DOHH2 (cell line): ENCODE measurements around the gene CD3D.
A peak's percentile ranks its signal among the peaks of the same experiment; 100 is the strongest.

Source experiments
- H3F3A ChIP-seq: fragments of 200-600 bp; sonication (generic), shearing (Covaris generic); 2 replicates; pipeline ENCODE4 v1.6.0; 2016; ENCODE audit warnings: antibody characterized with exemption, mild to moderate bottlenecking; ENCODE audit not compliant: control insufficient read depth, insufficient read depth
- H3K27ac ChIP-seq: fragments of 200-600 bp; sonication (generic); 2 replicates; pipeline ENCODE4 v1.5.1; 2014; ENCODE audit warnings: low read depth, mild to moderate bottlenecking, low read length, moderate library complexity
- H3K27me3 ChIP-seq: fragments of 200-600 bp; sonication (generic); 2 replicates; pipeline ENCODE4 v1.6.1; 2014; ENCODE audit warnings: mild to moderate bottlenecking, low read length, mixed read lengths; ENCODE audit not compliant: control insufficient read depth
- H3K36me3 ChIP-seq: fragments of 200-600 bp; sonication (generic); 2 replicates; pipeline ENCODE4 v1.6.1; 2014; ENCODE audit warnings: mild to moderate bottlenecking, low read length, moderate library complexity, mixed read lengths; ENCODE audit not compliant: control insufficient read depth
- H3K4me1 ChIP-seq: fragments of 200-600 bp; sonication (generic); 2 replicates; pipeline ENCODE4 v1.6.1; 2014; ENCODE audit warnings: mild to moderate bottlenecking, low read length, mixed read lengths; ENCODE audit not compliant: control insufficient read depth
- H3K4me2 ChIP-seq: fragments of 200-600 bp; sonication (generic); 2 replicates; pipeline ENCODE4 v1.6.0; 2014; ENCODE audit warnings: mild to moderate bottlenecking, low read length, moderate library complexity
- H3K4me3 ChIP-seq: fragments of 200-600 bp; sonication (generic); 2 replicates; pipeline ENCODE4 v1.5.1; 2014; ENCODE audit warnings: mild to moderate bottlenecking, low read length, mixed read lengths
- H3K79me2 ChIP-seq: fragments of 200-600 bp; sonication (generic); 2 replicates; pipeline ENCODE4 v1.6.1; 2014; ENCODE audit warnings: mild to moderate bottlenecking, low read length, mixed read lengths; ENCODE audit not compliant: control insufficient read depth
- H3K9me2 ChIP-seq: fragments of 200-600 bp; sonication (generic); replicated peaks from 2 replicates; pipeline ENCODE4 v1.6.1; 2014; ENCODE audit warnings: mild to moderate bottlenecking, low read length, mixed read lengths; ENCODE audit not compliant: control insufficient read depth
- H3K9me3 ChIP-seq: fragments of 200-600 bp; sonication (generic); 2 replicates; pipeline ENCODE4 v1.6.1; 2014; ENCODE audit warnings: antibody characterized with exemption, low read length, mixed read lengths; ENCODE audit not compliant: control insufficient read depth, insufficient read depth
- H4K20me1 ChIP-seq: fragments of 200-600 bp; sonication (generic); 2 replicates; pipeline ENCODE4 v1.6.0; 2014; ENCODE audit warnings: low read depth, mild to moderate bottlenecking, antibody characterized with exemption, low read length, moderate library complexity; ENCODE audit not compliant: control insufficient read depth, insufficient read depth
- EZH2phosphoT487 ChIP-seq: fragments of 200-600 bp; sonication (generic); IDR thresholded peaks from 2 replicates; pipeline ENCODE4 v1.6.1; 2017; ENCODE audit warnings: borderline replicate concordance, mild to moderate bottlenecking, antibody characterized with exemption, low read length, moderate library complexity, mixed read lengths
- TF ChIP-seq, protein P1 (sequence below): fragments of 200-600 bp; sonication (generic); IDR thresholded peaks from one replicate; pipeline ENCODE4 v1.5.1; 2014; ENCODE audit warnings: antibody characterized with exemption, mild to moderate bottlenecking, low read depth, low read length; ENCODE audit not compliant: poor library complexity, severe bottlenecking

Gene CD3D

DNA sequence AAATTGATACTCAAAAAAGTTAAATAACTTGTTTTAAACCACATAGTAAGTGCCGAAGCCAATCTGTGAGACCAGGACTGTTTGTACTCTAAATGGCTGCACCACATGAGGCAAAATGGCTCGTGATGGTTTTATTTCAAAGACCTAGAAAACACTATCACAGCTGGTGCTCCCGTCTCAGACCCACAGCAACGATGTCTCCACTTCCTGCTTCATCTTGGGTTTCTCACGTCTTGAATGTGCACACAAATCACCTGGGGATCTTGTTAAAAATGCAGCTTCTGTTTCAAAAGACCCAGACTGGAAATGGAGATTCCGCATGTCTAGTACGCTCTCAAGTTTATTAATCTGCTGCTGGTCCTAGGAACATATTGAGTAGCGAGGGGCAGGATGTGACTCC is 36.8 kb downstream of the CD3D start:
- peak overlapping the region; percentile 24 for H3K4me2 ChIP-seq
- H4K20me1 ChIP-seq, result no peaks in the 10 kb centered on the region
- no peaks in the 10 kb centered on the region for H3K79me2 ChIP-seq
- peaks cover 27% of the 10 kb centered on the region for H3K4me1 ChIP-seq
- H3K27ac ChIP-seq, result no peak overlapping the region
- no peak for TF ChIP-seq EZH2phosphoT487
- TF ChIP-seq, protein P1, sequence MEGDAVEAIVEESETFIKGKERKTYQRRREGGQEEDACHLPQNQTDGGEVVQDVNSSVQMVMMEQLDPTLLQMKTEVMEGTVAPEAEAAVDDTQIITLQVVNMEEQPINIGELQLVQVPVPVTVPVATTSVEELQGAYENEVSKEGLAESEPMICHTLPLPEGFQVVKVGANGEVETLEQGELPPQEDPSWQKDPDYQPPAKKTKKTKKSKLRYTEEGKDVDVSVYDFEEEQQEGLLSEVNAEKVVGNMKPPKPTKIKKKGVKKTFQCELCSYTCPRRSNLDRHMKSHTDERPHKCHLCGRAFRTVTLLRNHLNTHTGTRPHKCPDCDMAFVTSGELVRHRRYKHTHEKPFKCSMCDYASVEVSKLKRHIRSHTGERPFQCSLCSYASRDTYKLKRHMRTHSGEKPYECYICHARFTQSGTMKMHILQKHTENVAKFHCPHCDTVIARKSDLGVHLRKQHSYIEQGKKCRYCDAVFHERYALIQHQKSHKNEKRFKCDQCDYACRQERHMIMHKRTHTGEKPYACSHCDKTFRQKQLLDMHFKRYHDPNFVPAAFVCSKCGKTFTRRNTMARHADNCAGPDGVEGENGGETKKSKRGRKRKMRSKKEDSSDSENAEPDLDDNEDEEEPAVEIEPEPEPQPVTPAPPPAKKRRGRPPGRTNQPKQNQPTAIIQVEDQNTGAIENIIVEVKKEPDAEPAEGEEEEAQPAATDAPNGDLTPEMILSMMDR, result no peak
- H3K27me3 ChIP-seq, result no peaks in the 10 kb centered on the region
- no peaks in the 10 kb centered on the region for H3K36me3 ChIP-seq
- H3F3A ChIP-seq, result peaks cover 3% of the 10 kb centered on the region; the same call in 1 of the 2 replicates
- H3K4me3 ChIP-seq, result no peak overlapping the region
- no peaks in the 10 kb centered on the region for H3K9me2 ChIP-seq
- H3K9me3 ChIP-seq, result no peaks in the 10 kb centered on the region

DNA sequence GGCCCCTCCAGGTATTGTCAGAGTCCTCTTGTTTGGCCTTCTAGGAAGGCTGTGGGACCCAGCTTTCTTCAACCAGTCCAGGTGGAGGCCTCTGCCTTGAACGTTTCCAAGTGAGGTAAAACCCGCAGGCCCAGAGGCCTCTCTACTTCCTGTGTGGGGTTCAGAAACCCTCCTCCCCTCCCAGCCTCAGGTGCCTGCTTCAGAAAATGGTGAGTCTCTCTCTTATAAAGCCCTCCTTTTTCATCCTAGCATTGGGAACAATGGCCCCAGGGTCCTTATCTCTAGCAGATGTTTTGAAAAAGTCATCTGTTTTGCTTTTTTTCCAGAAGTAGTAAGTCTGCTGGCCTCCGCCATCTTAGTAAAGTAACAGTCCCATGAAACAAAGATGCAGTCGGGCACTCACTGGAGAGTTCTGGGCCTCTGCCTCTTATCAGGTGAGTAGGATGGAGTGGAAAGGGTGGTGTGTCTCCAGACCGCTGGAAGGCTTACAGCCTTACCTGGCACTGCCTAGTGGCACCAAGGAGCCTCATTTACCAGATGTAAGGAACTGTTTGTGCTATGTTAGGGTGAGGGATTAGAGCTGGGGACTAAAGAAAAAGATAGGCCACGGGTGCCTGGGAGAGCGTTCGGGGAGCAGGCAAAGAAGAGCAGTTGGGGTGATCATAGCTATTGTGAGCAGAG is 37.8 kb downstream of the CD3D start, which contains the start of gene CD3E:
Gene CD3E, plus strand, starts transcription at position 163 of the 681 bp plus-strand sequence. Its CDS starts 223 bp downstream, at position 386.
- H3K4me1 ChIP-seq, result peaks cover 26% of the 10 kb centered on the region
- no peaks in the 10 kb centered on the region for H3K36me3 ChIP-seq
- no peaks in the 10 kb centered on the region for H3K27me3 ChIP-seq
- peak within 1 kb of the TSS; percentile 2; the same call in 1 of the 2 replicates for H3K4me3 ChIP-seq
- TF ChIP-seq, protein P1, result no peak
- no peak for TF ChIP-seq EZH2phosphoT487
- no peak within 1 kb of the TSS for H3K27ac ChIP-seq
- H3K9me3 ChIP-seq, result no peaks in the 10 kb centered on the region
- no peaks in the 10 kb centered on the region for H3K9me2 ChIP-seq
- H3F3A ChIP-seq, result peaks cover 2% of the 10 kb centered on the region; the same call in 1 of the 2 replicates
- no peaks in the 10 kb centered on the region for H3K79me2 ChIP-seq
- H3K4me2 ChIP-seq, result peak within 1 kb of the TSS; percentile 21; the same call in 1 of the 2 replicates
- no peaks in the 10 kb centered on the region for H4K20me1 ChIP-seq

- H3K4me2 ChIP-seq, result peak overlapping the region; percentile 21; the same call in 1 of the 2 replicates
- H3K9me3 ChIP-seq, result no peaks in the 10 kb centered on the region
- H3K9me2 ChIP-seq, result no peaks in the 10 kb centered on the region
- no peaks in the 10 kb centered on the region for H3K79me2 ChIP-seq
- H3K27ac ChIP-seq, result no peak overlapping the region
- H3F3A ChIP-seq, result no peaks in the 10 kb centered on the region; the same call in 1 of the 2 replicates
- TF ChIP-seq EZH2phosphoT487, result no peak
- TF ChIP-seq, protein P1, result no peak
- no peaks in the 10 kb centered on the region for H3K36me3 ChIP-seq
- H4K20me1 ChIP-seq, result no peaks in the 10 kb centered on the region
- peaks cover 26% of the 10 kb centered on the region for H3K4me1 ChIP-seq
- H3K27me3 ChIP-seq, result no peaks in the 10 kb centered on the region
- peak overlapping the region; percentile 2; the same call in 1 of the 2 replicates for H3K4me3 ChIP-seq
Observed at GRCh38 chr11:118304227-118304567, 38.3 kb downstream of the CD3D start.
